LNCaP clone FGC (cell line): ENCODE data around the gene GAREM1.

Experiments used
- DNase-seq: peaks from one replicate; pipeline ENCODE4 v3.0.0-alpha.2; 2011; ENCODE audit warnings: low read depth
- H3K4me3 ChIP-seq: 2 replicates; pipeline ENCODE4 v1.5.1; 2011; ENCODE audit warnings: mild to moderate bottlenecking, low read depth, low read length, control low read depth
- CTCF ChIP-seq: IDR thresholded peaks from 2 replicates; pipeline ENCODE4 v1.5.1; 2012; ENCODE audit warnings: mild to moderate bottlenecking; ENCODE audit not compliant: control insufficient read depth, insufficient read depth; ENCODE audit errors: extremely low read depth

The GAREM1 gene

GRCh38 chr18:32445846-32446245 lies 24.8 kb downstream of the GAREM1 start:
- H3K4me3 ChIP-seq = no peak overlapping the region
- no peak for DNase-seq
- TF ChIP-seq CTCF = no peak

DNA sequence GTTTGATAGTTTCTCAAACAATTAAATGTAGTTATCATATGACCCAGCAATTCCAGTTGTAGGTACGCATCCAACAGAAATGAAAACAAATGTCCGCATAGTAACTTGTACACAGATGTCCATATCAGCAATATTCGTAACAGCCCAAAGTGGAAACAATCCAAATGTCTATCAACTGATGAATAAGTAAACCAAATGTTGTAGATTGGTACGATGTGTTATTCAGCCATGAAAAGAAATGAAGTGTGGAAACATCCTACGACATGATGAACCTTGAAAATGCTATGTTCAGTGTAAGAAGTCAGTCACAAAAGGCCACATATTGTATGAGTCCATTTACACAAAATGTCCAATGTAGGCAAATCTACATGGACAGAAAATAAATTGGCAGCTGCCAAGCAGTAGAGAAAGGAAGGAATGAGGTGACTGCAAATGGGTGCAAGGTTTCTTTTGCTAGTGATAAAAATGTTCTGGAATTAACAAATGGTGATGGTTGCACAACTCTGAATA lies 26.9 kb downstream of the GAREM1 start:
- no peak for DNase-seq
- TF ChIP-seq CTCF = no peak
- no peak overlapping the region for H3K4me3 ChIP-seq

- no peak for TF ChIP-seq CTCF
- DNase-seq = no peak
- H3K4me3 ChIP-seq = no peak overlapping the region
Measured at GRCh38 chr18:32443033-32443705, 27.5 kb downstream of the GAREM1 start.

DNA sequence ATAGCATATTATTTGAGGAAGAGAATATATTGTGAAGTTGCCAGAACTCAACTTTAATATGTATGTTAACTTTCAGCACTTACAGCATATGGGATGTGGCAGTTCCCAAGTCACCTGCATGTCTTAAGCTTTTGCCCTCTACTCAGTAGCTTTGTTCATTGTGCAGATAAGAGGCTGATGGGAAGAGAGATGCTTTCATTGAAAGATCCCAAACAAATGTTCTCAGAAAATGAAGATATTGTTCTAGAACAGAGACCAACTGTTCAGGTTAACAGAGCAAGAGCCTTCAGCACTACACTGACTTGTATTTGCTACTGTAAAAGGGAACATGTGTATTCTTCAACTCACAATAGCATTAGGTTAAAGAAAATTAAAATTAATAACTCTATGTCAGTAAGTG lies 28.1 kb downstream of the GAREM1 start:
- no peak for TF ChIP-seq CTCF
- no peak for DNase-seq

GRCh38 chr18:32441533-32441932 lies 29.1 kb downstream of the GAREM1 start:
- H3K4me3 ChIP-seq = no peak overlapping the region
- no peak for DNase-seq
- TF ChIP-seq CTCF = no peak

More for the DNA sequence above, 28.1 kb downstream of the GAREM1 start:
- no peak overlapping the region for H3K4me3 ChIP-seq

- no peak for TF ChIP-seq CTCF
- H3K4me3 ChIP-seq = no peak overlapping the region
- no peak for DNase-seq
Measured at GRCh38 chr18:32440518-32440917, 30.2 kb downstream of the GAREM1 start.

GRCh38 chr18:32439802-32440201 lies 30.9 kb downstream of the GAREM1 start:
- DNase-seq = no peak
- TF ChIP-seq CTCF = peak; percentile 35
- H3K4me3 ChIP-seq = no peak overlapping the region
